Subcutaneous abdominal adipose tissue (tissue), 5 donors: ENCODE measurements around the gene CEP83.

Source experiments
- H3K27ac ChIP-seq: one replicate; pipeline ENCODE4 v1.7.0; 2013; ENCODE audit warnings: low read depth, mild to moderate bottlenecking, inconsistent platforms, low read length, moderate library complexity
- H3K27me3 ChIP-seq, 5 donors: one replicate each; pipeline ENCODE4 v1.7.0; 2013; ENCODE audit warnings: low read length in 5 of 5, inconsistent platforms in 1 of 5; ENCODE audit not compliant: control insufficient read depth in 5 of 5, insufficient read depth in 4 of 5
- H3K36me3 ChIP-seq, 5 donors: one replicate each; pipeline ENCODE4 v1.7.0; 2013; ENCODE audit warnings: low read length in 5 of 5; ENCODE audit not compliant: control insufficient read depth in 5 of 5, insufficient read depth in 5 of 5
- H3K4me1 ChIP-seq, 5 donors: one replicate each; pipeline ENCODE4 v1.7.0; 2013; ENCODE audit warnings: low read length in 5 of 5, mild to moderate bottlenecking in 3 of 5, moderate library complexity in 1 of 5; ENCODE audit not compliant: control insufficient read depth in 5 of 5, insufficient read depth in 5 of 5
- H3K4me3 ChIP-seq, 5 donors: one replicate each; pipeline ENCODE4 v1.7.0; 2013; ENCODE audit warnings: low read length in 5 of 5, low read depth in 1 of 5
- H3K9ac ChIP-seq, 5 donors: one replicate each; pipeline ENCODE4 v1.7.0; 2013; ENCODE audit warnings: low read length in 5 of 5, mild to moderate bottlenecking in 4 of 5, moderate library complexity in 3 of 5
- H3K9me3 ChIP-seq, 5 donors: one replicate each; pipeline ENCODE4 v1.7.0; 2013; ENCODE audit warnings: low read length in 5 of 5; ENCODE audit not compliant: control insufficient read depth in 5 of 5
- donor health status: healthy.
- donor health status: healthy.
- donor health status: healthy.
- donor health status: healthy.
- donor health status: healthy.

Gene CEP83

DNA sequence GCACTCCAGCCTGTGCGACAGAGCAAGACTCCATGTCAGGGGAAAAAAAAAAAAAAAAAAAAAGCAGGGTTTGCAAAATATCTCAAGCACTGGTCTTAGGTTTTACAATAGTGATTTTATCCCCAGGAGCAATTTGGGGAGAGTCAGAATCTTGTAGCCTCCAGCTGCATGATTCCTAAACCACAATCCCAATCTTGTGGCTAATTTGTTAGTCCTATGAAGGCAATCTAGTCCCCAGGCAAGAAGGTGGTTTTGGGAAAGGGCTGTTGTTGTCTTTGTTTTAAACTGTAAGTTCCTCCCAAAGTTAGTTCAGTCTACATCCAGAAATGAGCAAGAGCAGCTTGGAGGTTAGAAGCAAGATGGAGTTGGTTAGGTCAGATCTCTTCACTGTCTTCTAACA lies 175.6 kb downstream of the CEP83 start:
- Histone ChIP-seq H3K4me3 (no peak overlapping the region), H3K27ac (no peak overlapping the region), H3K9ac (no peak overlapping the region), H3K9me3 (no peaks in the 10 kb centered on the region), H3K4me1 (peaks cover 0 to 28% (median under 1%) of the 10 kb centered on the region in 5 donors), H3K27me3 (no peaks in the 10 kb centered on the region), H3K36me3 (peaks cover 0 to 25% (median 8%) of the 10 kb centered on the region in 5 donors)

DNA sequence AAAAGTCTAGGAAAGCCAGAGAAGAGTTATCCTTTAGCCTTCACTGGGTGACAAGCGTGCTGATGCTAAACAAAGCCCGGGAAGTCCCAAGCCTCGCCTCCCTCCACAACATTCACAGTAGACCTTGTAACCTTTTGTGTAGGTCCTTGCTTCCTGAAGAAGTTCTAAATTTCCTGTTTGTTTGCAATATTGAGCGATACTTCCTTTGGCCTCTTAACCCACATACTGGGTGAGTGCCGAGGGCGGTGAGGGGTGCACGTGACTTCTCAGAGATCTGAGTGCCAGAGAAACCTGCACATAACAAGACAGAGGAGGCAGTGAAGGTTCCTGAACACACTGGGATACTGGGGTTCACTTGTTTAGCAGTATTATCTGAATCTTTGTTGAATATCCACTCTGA lies 177.0 kb downstream of the CEP83 start:
- Histone ChIP-seq H3K27ac (no peak overlapping the region), H3K9me3 (no peaks in the 10 kb centered on the region), H3K4me3 (no peak overlapping the region), H3K27me3 (no peaks in the 10 kb centered on the region), H3K4me1 (peaks cover 0 to 19% (median 0%) of the 10 kb centered on the region in 5 donors), H3K9ac (no peak overlapping the region), H3K36me3 (peaks cover 0 to 25% (median 4%) of the 10 kb centered on the region in 5 donors)

DNA sequence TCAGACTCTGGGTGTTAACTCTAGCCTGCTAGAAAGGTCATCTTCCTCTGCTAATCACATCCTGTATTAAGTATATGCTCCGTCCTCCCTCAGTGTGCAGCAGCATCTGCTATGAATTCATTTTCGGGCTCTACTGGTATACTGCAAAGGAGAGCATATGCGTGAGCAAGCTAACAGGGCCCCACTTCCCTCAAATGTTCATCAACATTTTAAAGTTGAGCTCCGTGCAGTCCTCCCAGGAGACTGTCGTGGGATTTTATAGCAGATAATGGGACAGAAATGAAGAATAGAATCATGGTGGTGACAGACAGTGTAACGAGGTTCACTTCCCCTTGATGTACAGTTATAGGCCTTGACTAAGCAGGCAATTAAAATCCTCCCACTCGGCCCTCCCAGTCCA lies 179.6 kb downstream of the CEP83 start:
- Histone ChIP-seq H3K27ac (no peak overlapping the region), H3K4me3 (no peak overlapping the region)

DNA sequence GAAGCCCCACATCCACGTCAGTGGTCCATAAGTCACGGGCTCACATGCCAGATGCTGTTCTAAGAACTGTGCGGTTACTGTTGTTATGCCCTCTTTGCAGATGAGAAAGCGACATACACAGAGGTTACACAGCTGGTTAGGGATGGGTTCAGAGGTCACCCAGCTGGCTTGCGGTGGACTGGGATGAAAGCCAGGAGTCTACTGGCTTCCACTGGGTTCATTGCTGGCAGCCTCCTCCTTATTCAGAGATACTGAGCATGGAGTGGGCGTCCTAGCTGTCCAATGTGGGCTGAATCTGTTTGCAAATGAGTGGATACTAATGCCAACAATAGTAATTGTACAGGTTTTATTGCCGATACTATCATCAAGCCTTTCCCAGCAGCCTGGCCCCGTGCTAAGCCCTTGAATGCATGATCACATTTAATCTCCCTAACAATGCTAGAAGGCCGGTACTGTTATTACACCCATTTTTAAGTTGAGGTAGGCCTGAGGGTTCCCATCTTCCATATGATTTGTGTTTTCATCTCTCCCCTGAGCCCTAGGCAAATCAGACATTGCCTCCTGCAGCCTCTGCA lies 182.2 kb downstream of the CEP83 start:
- Histone ChIP-seq H3K9me3 (no peaks in the 10 kb centered on the region), H3K36me3 (peaks cover 0 to 9% (median 4%) of the 10 kb centered on the region in 5 donors), H3K27me3 (no peaks in the 10 kb centered on the region), H3K4me3 (no peak overlapping the region), H3K4me1 (peaks cover 0 to 10% (median 0%) of the 10 kb centered on the region in 5 donors), H3K9ac (no peak overlapping the region), H3K27ac (no peak overlapping the region)

More for the DNA sequence above, 179.6 kb downstream of the CEP83 start:
- peaks cover 0 to 19% (median 0%) of the 10 kb centered on the region in 5 donors for H3K4me1 ChIP-seq
- H3K36me3 ChIP-seq = peaks cover 0 to 16% (median 4%) of the 10 kb centered on the region in 5 donors
- H3K9ac ChIP-seq = no peak overlapping the region
- H3K9me3 ChIP-seq = no peaks in the 10 kb centered on the region
- no peaks in the 10 kb centered on the region for H3K27me3 ChIP-seq

DNA sequence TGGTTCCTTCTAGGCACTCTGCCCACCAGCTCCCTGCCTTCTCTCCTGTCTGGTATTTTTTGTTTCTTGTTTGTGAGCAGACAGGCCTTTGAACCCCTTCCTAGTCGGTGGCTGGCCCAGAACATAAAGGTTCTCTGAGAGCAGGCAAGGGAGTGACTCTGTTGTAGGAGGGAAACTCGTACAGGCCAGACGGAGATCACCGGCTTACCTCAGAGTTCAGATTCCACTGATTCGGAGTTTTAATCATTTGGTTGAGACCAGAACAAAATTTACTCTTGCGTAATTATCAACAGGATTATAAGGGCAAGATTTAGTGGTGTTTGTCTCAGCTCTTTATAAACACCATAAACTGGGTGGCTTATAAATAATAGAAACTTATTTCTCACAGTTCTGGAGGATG lies 182.9 kb downstream of the CEP83 start:
- H3K4me3 ChIP-seq = no peak overlapping the region
- H3K27ac ChIP-seq = no peak overlapping the region
- H3K4me1 ChIP-seq = peaks cover 0 to 2% (median 0%) of the 10 kb centered on the region in 5 donors
- no peaks in the 10 kb centered on the region for H3K9me3 ChIP-seq
- H3K27me3 ChIP-seq = no peaks in the 10 kb centered on the region
- no peak overlapping the region for H3K9ac ChIP-seq
- H3K36me3 ChIP-seq = peaks cover 0 to 9% (median 4%) of the 10 kb centered on the region in 5 donors

DNA sequence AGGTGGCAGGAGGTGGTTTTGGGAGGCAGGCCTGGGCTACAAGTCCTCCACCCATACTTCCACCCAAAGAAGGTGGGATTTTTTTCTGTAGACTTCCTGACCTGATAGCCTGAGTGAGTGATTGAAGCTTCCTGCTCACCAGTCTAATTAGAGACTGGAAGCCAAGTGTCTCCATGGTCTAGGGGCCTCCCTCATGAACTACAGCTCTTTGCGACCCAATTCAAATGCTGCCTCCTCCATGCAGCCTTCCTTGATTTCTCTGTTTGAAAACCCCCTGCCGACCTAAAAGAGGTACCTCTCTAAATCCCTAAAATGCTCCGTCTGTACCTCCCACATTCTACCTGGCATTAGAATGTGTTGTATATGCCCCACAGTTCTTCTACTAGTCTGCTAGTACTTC lies 186.4 kb downstream of the CEP83 start:
- Histone ChIP-seq H3K9me3 (no peaks in the 10 kb centered on the region), H3K9ac (no peak overlapping the region), H3K27me3 (peaks cover 0 to 3% (median 0%) of the 10 kb centered on the region in 5 donors), H3K36me3 (no peaks in the 10 kb centered on the region), H3K27ac (no peak overlapping the region), H3K4me3 (no peak overlapping the region), H3K4me1 (peaks cover 0 to under 1% (median 0%) of the 10 kb centered on the region in 5 donors)

DNA sequence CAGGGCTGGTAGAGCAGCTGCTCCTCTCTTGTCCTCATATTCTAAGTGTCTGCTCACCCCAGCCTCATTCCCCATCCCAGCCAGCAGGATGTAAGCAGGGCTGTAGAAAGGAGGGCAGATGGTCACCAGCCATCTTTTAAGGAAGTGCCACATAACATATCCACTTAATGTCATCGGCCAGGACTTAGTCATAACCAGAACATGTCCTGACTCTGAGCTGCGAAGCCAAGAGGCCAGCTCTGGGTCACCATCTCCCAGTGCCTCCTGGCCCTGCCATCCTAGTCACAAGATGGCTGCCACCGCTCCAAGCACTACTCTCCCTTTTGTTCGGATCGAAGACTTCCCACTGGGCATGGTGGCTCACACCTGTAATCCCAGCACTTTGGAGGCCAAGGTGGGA lies 187.4 kb downstream of the CEP83 start:
- Histone ChIP-seq H3K4me3 (no peak overlapping the region), H3K36me3 (no peaks in the 10 kb centered on the region), H3K9ac (no peak overlapping the region), H3K4me1 (peaks cover 0 to 11% (median 6%) of the 10 kb centered on the region in 5 donors), H3K9me3 (no peaks in the 10 kb centered on the region), H3K27me3 (peaks cover 0 to 3% (median 0%) of the 10 kb centered on the region in 5 donors), H3K27ac (no peak overlapping the region)

DNA sequence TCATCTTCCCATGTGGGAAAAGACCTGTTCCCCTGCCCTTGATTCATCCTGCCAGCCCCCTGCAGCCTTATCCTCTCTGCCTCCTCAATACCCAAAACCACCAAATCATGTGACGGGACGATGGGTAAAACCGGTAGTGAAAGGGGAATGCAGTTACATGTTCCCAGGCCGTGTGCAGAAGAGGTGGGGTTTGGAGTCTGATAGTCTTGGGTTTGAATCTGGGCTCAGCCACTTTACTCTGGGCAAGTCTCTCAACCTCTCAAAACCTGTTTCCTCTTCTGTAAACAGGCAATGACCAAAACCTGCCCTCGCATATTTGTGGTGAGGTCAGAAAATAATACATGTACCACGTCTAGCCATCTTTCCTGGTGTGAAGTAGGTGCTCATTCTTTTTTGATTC lies 188.3 kb downstream of the CEP83 start:
- Histone ChIP-seq H3K9me3 (no peaks in the 10 kb centered on the region), H3K9ac (no peak overlapping the region), H3K4me3 (no peak overlapping the region), H3K27ac (no peak overlapping the region), H3K4me1 (peaks cover 0 to 20% (median 13%) of the 10 kb centered on the region in 5 donors), H3K27me3 (peaks cover 0 to 3% (median 0%) of the 10 kb centered on the region in 5 donors), H3K36me3 (no peaks in the 10 kb centered on the region)

DNA sequence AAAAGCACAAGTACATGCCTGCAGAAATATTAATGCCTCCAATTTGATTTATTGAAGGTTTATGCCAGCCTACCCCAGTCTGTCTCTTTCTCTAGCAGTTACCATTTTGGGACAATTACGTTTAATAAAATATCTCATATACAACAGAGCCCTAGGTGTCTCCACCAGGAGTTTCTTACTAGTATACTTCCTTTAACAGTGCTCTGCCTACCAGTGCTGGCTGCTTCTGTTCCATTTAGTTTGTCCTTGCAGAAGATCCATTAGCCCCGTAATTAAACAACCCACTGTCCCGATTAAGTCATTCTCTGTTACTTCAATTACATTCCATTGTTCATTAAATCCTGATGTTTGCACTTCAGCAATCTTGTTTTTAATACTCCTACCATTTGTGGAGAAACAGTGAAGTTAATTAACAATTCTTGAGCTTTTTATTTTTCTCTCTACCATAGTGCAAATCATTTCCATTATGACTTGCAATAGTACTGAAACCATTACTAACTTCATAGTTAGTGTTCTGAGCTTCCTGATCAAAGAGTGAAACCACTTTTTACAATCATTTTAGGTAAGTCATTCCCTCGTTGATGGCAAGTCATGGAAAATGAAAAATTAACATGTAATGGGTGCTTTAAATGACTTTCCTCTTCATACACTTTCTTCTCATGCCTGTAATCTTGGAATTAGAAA lies 190.2 kb downstream of the CEP83 start:
- H3K27ac ChIP-seq = no peak overlapping the region

DNA sequence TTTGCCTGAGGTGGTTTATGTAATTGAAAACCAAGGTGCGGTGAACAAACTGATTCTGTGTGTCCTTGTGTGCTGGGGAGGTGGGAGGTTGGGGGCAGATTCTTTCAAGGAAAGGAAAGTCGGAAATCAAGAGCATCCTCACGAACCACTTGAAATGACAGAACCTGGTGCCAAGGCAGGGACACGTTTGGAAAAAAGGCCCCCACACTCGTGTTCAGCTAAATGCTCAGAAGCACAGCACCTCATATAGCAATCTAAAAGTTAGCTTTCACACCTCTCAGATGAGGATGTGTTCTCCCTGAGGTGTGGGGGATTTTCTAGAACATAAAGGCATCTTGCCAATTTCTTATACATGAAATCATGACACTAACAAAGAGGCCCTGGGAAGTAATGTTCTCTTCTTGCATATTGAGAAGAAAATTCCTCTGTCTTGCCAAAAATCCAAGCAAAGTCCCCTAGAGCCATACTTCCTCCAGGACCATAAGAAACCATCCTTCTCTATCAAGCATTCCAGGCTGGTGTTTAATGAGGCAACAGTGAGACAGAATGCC lies 191.7 kb downstream of the CEP83 start:
- H3K36me3 ChIP-seq = no peaks in the 10 kb centered on the region

More for the DNA sequence above, 190.2 kb downstream of the CEP83 start:
- Histone ChIP-seq H3K36me3 (no peaks in the 10 kb centered on the region), H3K4me1 (peaks cover 0 to 27% (median 17%) of the 10 kb centered on the region in 5 donors), H3K4me3 (no peak overlapping the region), H3K27me3 (peaks cover 0 to 3% (median 0%) of the 10 kb centered on the region in 5 donors), H3K9ac (no peak overlapping the region), H3K9me3 (no peaks in the 10 kb centered on the region)

More for the DNA sequence above, 191.7 kb downstream of the CEP83 start:
- Histone ChIP-seq H3K9ac (no peak overlapping the region), H3K27me3 (peaks cover 0 to 3% (median 0%) of the 10 kb centered on the region in 5 donors), H3K27ac (peak overlapping the region; percentile 17), H3K4me3 (no peak overlapping the region), H3K9me3 (no peaks in the 10 kb centered on the region), H3K4me1 (peaks cover 0 to 42% (median 21%) of the 10 kb centered on the region in 5 donors)
